PC-3 (cell line): ENCODE measurements around the gene CPSF4. TPM values are rescaled to one million over a fixed set of nuclear protein-coding genes. Genes with fewer than 3 reads are reported as not detected.

Experiments used
- ATAC-seq: fragments of 200-7000 bp; cut with Tn5 transposase; 2 replicates; pipeline ENCODE4 v1.9.1; 2020; ENCODE audit warnings: mild to moderate bottlenecking, moderate library complexity
- BruUV-seq: library from RNA; stranded (reverse); fragments of 400-500 nt; replicated peaks from 2 replicates; lab custom pipeline; 2021; lab: Mats Ljungman, UMichigan
- CTCF ChIA-PET: fragments of 300-600 bp; sonication (Branson Sonifier 250); formaldehyde crosslinking; loops from one replicate; lab custom pipeline; 2022; ENCODE audit warnings: antibody characterized with exemption; lab: Charles Lee
- POLR2A ChIA-PET: fragments of 300-600 bp; sonication (Branson Sonifier 250); formaldehyde crosslinking; loops from one replicate; lab custom pipeline; 2022; ENCODE audit warnings: antibody characterized with exemption; ENCODE audit not compliant: unreplicated experiment; lab: Charles Lee
- DNase-seq: peaks from one replicate; pipeline ENCODE4 v3.0.0-alpha.2; 2015
- H2AFZ ChIP-seq: fragments of 300-600 bp; sonication (generic); 2 replicates; pipeline ENCODE4 v1.6.0; 2016; ENCODE audit warnings: antibody characterized with exemption, low read length
- H3F3A ChIP-seq: fragments of 300-600 bp; sonication (generic); one replicate; pipeline ENCODE4 v1.6.0; 2017; ENCODE audit warnings: antibody characterized with exemption, low read length, control low read depth, mild to moderate bottlenecking; ENCODE audit not compliant: unreplicated experiment
- H3K27ac ChIP-seq: fragments of 300-600 bp; sonication (generic); 2 replicates; pipeline ENCODE4 v1.5.1; 2016; ENCODE audit warnings: mild to moderate bottlenecking, low read length
- H3K27me3 ChIP-seq: fragments of 300-600 bp; sonication (generic); 2 replicates; pipeline ENCODE4 v1.6.1; 2016; ENCODE audit warnings: low read length, mixed read lengths
- H3K36me3 ChIP-seq: fragments of 300-600 bp; sonication (generic); 2 replicates; pipeline ENCODE4 v1.6.1; 2016; ENCODE audit warnings: low read depth, mixed run types, low read length, mixed read lengths
- H3K4me1 ChIP-seq: fragments of 300-600 bp; sonication (generic); 2 replicates; pipeline ENCODE4 v1.5.1; 2016; ENCODE audit warnings: low read length; ENCODE audit not compliant: insufficient read depth
- H3K4me2 ChIP-seq: fragments of 300-600 bp; sonication (generic); 2 replicates; pipeline ENCODE4 v1.6.0; 2016; ENCODE audit warnings: low read length
- H3K4me3 ChIP-seq: fragments of 300-600 bp; sonication (generic); 2 replicates; pipeline ENCODE4 v1.5.1; 2016; ENCODE audit warnings: mild to moderate bottlenecking, low read length, mixed read lengths
- H3K79me2 ChIP-seq: fragments of 300-600 bp; sonication (generic); 2 replicates; pipeline ENCODE4 v1.6.1; 2017; ENCODE audit warnings: low read length, mixed read lengths
- H3K9ac ChIP-seq: fragments of 300-600 bp; sonication (generic); 2 replicates; pipeline ENCODE4 v1.6.0; 2016; ENCODE audit warnings: mild to moderate bottlenecking, low read length
- H3K9me2 ChIP-seq: fragments of 300-600 bp; sonication (generic); replicated peaks from 2 replicates; pipeline ENCODE4 v1.6.1; 2016; ENCODE audit warnings: mixed run types, low read length, mixed read lengths
- H3K9me3 ChIP-seq: fragments of 300-600 bp; sonication (generic); 2 replicates; pipeline ENCODE4 v1.6.1; 2016; ENCODE audit warnings: low read length, mixed read lengths
- H4K20me1 ChIP-seq: fragments of 300-600 bp; sonication (generic); 2 replicates; pipeline ENCODE4 v1.6.1; 2016; ENCODE audit warnings: low read length, mixed read lengths
- EZH2 ChIP-seq: fragments of 300-600 bp; sonication (generic); IDR thresholded peaks from one replicate; pipeline ENCODE4 v1.6.1; 2017; ENCODE audit warnings: antibody characterized with exemption, mild to moderate bottlenecking, low read length; ENCODE audit not compliant: unreplicated experiment
- EZH2phosphoT487 ChIP-seq: fragments of 300-600 bp; sonication (generic); IDR thresholded peaks from 2 replicates; pipeline ENCODE4 v1.6.1; 2018; ENCODE audit warnings: mild to moderate bottlenecking, antibody characterized with exemption, low read length, borderline replicate concordance
- intact Hi-C: fragments of 100-400 bp; cut with micrococcal nuclease; formaldehyde crosslinking; loops from 2 replicates; pipeline ENCODE4 v1.9.0; 2023
- total RNA-seq: library from RNA; depleted of rRNA; stranded (reverse); fragments of >200 nt; gene quantifications from 2 replicates; pipeline ENCODE4 v1.2.3, GENCODE V29; 2014
- TF ChIP-seq, protein P1 (sequence below): fragments of 300-600 bp; sonication (generic); conservative IDR thresholded peaks from 2 replicates; pipeline ENCODE4 v1.5.1; 2017; ENCODE audit warnings: antibody characterized with exemption, low read depth, mild to moderate bottlenecking, low read length

Gene CPSF4
- total RNA-seq, 1 experiment from 2014 or later: 65.3 TPM

DNA sequence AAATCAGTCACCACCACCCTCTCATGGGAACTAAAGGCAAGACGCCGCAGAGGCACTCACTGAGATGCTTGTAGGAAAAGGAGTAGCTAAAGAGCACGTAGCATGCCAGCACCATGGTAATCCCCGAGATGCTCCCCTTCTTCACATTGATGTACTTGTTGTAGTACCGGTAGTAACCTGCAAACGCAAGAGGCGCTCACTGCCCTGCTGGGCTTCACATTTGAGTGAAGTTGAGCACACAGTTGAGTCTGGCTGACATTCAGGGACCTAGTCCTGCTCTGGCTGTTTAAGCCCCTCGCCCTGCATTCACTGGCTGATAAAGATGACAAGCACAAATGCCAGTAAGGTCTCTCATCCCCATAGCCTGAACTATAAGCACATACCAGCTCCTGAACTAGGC lies 20.3 kb downstream of the CPSF4 start:
- CTCF ChIA-PET: no interaction called here
- DNase-seq (peak; percentile 43), ATAC-seq (peak; percentile 44; the same call in 1 of the 2 replicates)
- H3K27ac ChIP-seq: no peak overlapping the region
- no peak overlapping the region for H3K4me3 ChIP-seq
- peaks cover 60% of the 10 kb centered on the region for H3K79me2 ChIP-seq
- BruUV-seq: no TSS peak
- POLR2A ChIA-PET: no interaction called here
- no peaks in the 10 kb centered on the region for H3K27me3 ChIP-seq
- H3K4me1 ChIP-seq: no peaks in the 10 kb centered on the region
- H3K9me3 ChIP-seq: no peaks in the 10 kb centered on the region
- peaks cover 6% of the 10 kb centered on the region for H3F3A ChIP-seq
- no peaks in the 10 kb centered on the region for H3K9me2 ChIP-seq
- H3K36me3 ChIP-seq: peaks cover 49% of the 10 kb centered on the region
- no peak overlapping the region for H2AFZ ChIP-seq
- no peak for TF ChIP-seq EZH2
- TF ChIP-seq, protein P1, sequence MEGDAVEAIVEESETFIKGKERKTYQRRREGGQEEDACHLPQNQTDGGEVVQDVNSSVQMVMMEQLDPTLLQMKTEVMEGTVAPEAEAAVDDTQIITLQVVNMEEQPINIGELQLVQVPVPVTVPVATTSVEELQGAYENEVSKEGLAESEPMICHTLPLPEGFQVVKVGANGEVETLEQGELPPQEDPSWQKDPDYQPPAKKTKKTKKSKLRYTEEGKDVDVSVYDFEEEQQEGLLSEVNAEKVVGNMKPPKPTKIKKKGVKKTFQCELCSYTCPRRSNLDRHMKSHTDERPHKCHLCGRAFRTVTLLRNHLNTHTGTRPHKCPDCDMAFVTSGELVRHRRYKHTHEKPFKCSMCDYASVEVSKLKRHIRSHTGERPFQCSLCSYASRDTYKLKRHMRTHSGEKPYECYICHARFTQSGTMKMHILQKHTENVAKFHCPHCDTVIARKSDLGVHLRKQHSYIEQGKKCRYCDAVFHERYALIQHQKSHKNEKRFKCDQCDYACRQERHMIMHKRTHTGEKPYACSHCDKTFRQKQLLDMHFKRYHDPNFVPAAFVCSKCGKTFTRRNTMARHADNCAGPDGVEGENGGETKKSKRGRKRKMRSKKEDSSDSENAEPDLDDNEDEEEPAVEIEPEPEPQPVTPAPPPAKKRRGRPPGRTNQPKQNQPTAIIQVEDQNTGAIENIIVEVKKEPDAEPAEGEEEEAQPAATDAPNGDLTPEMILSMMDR: peak; percentile 52
- no peak overlapping the region for H3K4me2 ChIP-seq
- intact Hi-C loops: no loop called here
- H3K9ac ChIP-seq: no peak overlapping the region
- peaks cover 37% of the 10 kb centered on the region for H4K20me1 ChIP-seq

GRCh38 chr7:99460651-99461050 lies 21.9 kb downstream of the CPSF4 start:
- Histone ChIP-seq H4K20me1 (peaks cover 37% of the 10 kb centered on the region), H3K4me3 (no peak overlapping the region), H3K27ac (no peak overlapping the region), H3K9me2 (no peaks in the 10 kb centered on the region), H3K36me3 (peaks cover 44% of the 10 kb centered on the region), H3F3A (peaks cover 6% of the 10 kb centered on the region), H3K4me1 (0 out of 2 replicates have a peak, but pooled peaks cover 4% of the 10 kb centered on the region), H3K9ac (no peak overlapping the region), H3K79me2 (peaks cover 75% of the 10 kb centered on the region), H2AFZ (no peak overlapping the region), H3K9me3 (no peaks in the 10 kb centered on the region), H3K27me3 (no peaks in the 10 kb centered on the region), H3K4me2 (no peak overlapping the region)
- ATAC-seq: no peak
- CTCF ChIA-PET: no interaction called here
- no TSS peak for BruUV-seq
- no peak for DNase-seq
- intact Hi-C loops: no loop called here
- POLR2A ChIA-PET: no interaction called here
- TF ChIP-seq, protein P1: no peak
- TF ChIP-seq EZH2phosphoT487 (no peak), EZH2 (no peak)

- POLR2A ChIA-PET: no interaction called here
- intact Hi-C loops: no loop called here
- H3F3A ChIP-seq: peaks cover 6% of the 10 kb centered on the region
- no peak overlapping the region for H3K4me3 ChIP-seq
- no peak overlapping the region for H3K4me2 ChIP-seq
- H4K20me1 ChIP-seq: peaks cover 37% of the 10 kb centered on the region
- CTCF ChIA-PET: no interaction called here
- no peak overlapping the region for H2AFZ ChIP-seq
- no TSS peak for BruUV-seq
- H3K36me3 ChIP-seq: peaks cover 38% of the 10 kb centered on the region
- peak; percentile 8 for DNase-seq
- H3K9ac ChIP-seq: no peak overlapping the region
- H3K27me3 ChIP-seq: no peaks in the 10 kb centered on the region
- H3K4me1 ChIP-seq: 0 out of 2 replicates have a peak, but pooled peaks cover 4% of the 10 kb centered on the region
- no peaks in the 10 kb centered on the region for H3K9me3 ChIP-seq
- TF ChIP-seq EZH2 (no peak), EZH2phosphoT487 (no peak)
- TF ChIP-seq, protein P1: 0 out of 2 replicates have a peak, but pooled peaks have one; percentile 19
- H3K27ac ChIP-seq: no peak overlapping the region
- no peaks in the 10 kb centered on the region for H3K9me2 ChIP-seq
- H3K79me2 ChIP-seq: peaks cover 81% of the 10 kb centered on the region
- ATAC-seq: no peak
These were observed 22.5 kb downstream of the CPSF4 start for GRCh38 chr7:99461221-99461620.
